ENCODE measurements around the gene LRRFIP1. TPM values are rescaled to one million over a fixed set of nuclear protein-coding genes. Genes with fewer than 3 reads are reported as not detected.

Gene LRRFIP1
- polyA plus RNA-seq, 1 donor from 2014 or later = 96.3 TPM

GRCh38 chr2:237723602-237724001 lies 96.2 kb downstream of the LRRFIP1 start:
- Histone ChIP-seq H4K20me1 (ENCODE audit: insufficient read depth) (no peaks in the 10 kb centered on the region), H3K27ac (ENCODE audit: low read length) (no peak overlapping the region), H3K9me3 (ENCODE audit: low read length) (no peaks in the 10 kb centered on the region), H3K4me3 (ENCODE audit: low read length) (no peak overlapping the region), H3K36me3 (ENCODE audit: insufficient read depth, low read length) (no peaks in the 10 kb centered on the region), H3K4me2 (ENCODE audit: low read length) (no peak overlapping the region), H2AFZ (ENCODE audit: low read depth, low read length) (no peak overlapping the region), H3K9me2 (ENCODE audit: insufficient read depth, low read length) (no peaks in the 10 kb centered on the region), H3K79me2 (replicated peaks; ENCODE audit: insufficient read depth, low read length) (no peaks in the 10 kb centered on the region), H3K9ac (ENCODE audit: low read length) (no peak overlapping the region), H3F3A (ENCODE audit: insufficient read depth, low read length, poor library complexity, severe bottlenecking) (no peaks in the 10 kb centered on the region), H3K27me3 (ENCODE audit: insufficient read depth, low read depth, low read length) (no peaks in the 10 kb centered on the region)
- TF ChIP-seq EZH2 (IDR thresholded peaks at IDR 0.05; ENCODE audit: borderline replicate concordance, insufficient read depth, low read length, poor library complexity, severe bottlenecking) = no peak
- TF ChIP-seq POLR2AphosphoS5 (IDR thresholded peaks at IDR 0.05) = no peak
- no peak for TF ChIP-seq CTCF (IDR thresholded peaks at IDR 0.05; ENCODE audit: poor library complexity, severe bottlenecking)
- TF ChIP-seq TAF1 (IDR thresholded peaks at IDR 0.05; ENCODE audit: low read depth) = no peak
- no peak for TF ChIP-seq RAD21 (conservative IDR thresholded peaks at IDR 0.05)
- no peak for TF ChIP-seq MXI1 (conservative IDR thresholded peaks at IDR 0.05; ENCODE audit: poor library complexity, severe bottlenecking)
- no peak for TF ChIP-seq EP300 (conservative IDR thresholded peaks at IDR 0.05; ENCODE audit: poor library complexity, severe bottlenecking)

- no peaks in the 10 kb centered on the region for H3K27me3 ChIP-seq (ENCODE audit: insufficient read depth, low read depth, low read length)
- H4K20me1 ChIP-seq (ENCODE audit: insufficient read depth) = no peaks in the 10 kb centered on the region
- no peaks in the 10 kb centered on the region for H3K9me3 ChIP-seq (ENCODE audit: low read length)
- H3K4me2 ChIP-seq (ENCODE audit: low read length) = no peak overlapping the region
- H3K9me2 ChIP-seq (ENCODE audit: insufficient read depth, low read length) = no peaks in the 10 kb centered on the region
- no peaks in the 10 kb centered on the region for H3K79me2 ChIP-seq (replicated peaks; ENCODE audit: insufficient read depth, low read length)
- H3K4me3 ChIP-seq (ENCODE audit: low read length) = no peak overlapping the region
- H3F3A ChIP-seq (ENCODE audit: insufficient read depth, low read length, poor library complexity, severe bottlenecking) = no peaks in the 10 kb centered on the region
- H3K9ac ChIP-seq (ENCODE audit: low read length) = no peak overlapping the region
- no peaks in the 10 kb centered on the region for H3K36me3 ChIP-seq (ENCODE audit: insufficient read depth, low read length)
- no peak overlapping the region for H2AFZ ChIP-seq (ENCODE audit: low read depth, low read length)
- no peak for TF ChIP-seq REST (IDR thresholded peaks at IDR 0.05; ENCODE audit: borderline replicate concordance)
- TF ChIP-seq POLR2AphosphoS5 (IDR thresholded peaks at IDR 0.05) = no peak
- TF ChIP-seq TAF1 (IDR thresholded peaks at IDR 0.05; ENCODE audit: low read depth) = no peak
- no peak for TF ChIP-seq EP300 (conservative IDR thresholded peaks at IDR 0.05; ENCODE audit: poor library complexity, severe bottlenecking)
- TF ChIP-seq SMC3 (conservative IDR thresholded peaks at IDR 0.05; ENCODE audit: poor library complexity) = no peak
- TF ChIP-seq MXI1 (conservative IDR thresholded peaks at IDR 0.05; ENCODE audit: poor library complexity, severe bottlenecking) = no peak
- TF ChIP-seq EZH2 (IDR thresholded peaks at IDR 0.05; ENCODE audit: borderline replicate concordance, insufficient read depth, low read length, poor library complexity, severe bottlenecking) = no peak
- no peak for TF ChIP-seq CTCF (IDR thresholded peaks at IDR 0.05; ENCODE audit: poor library complexity, severe bottlenecking)
- TF ChIP-seq RAD21 (conservative IDR thresholded peaks at IDR 0.05) = no peak
- H3K27ac ChIP-seq (ENCODE audit: low read length) = no peak overlapping the region
Measured at GRCh38 chr2:237724811-237725478, 97.6 kb downstream of the LRRFIP1 start.
